Measurements from ENCODE around the gene PSG5. TPM values are rescaled to one million over a fixed set of nuclear protein-coding genes. Genes with fewer than 3 reads are reported as not detected.

Gene PSG5
- total RNA-seq, result 3.4 and 8.5 TPM in 2 replicates

GRCh38 chr19:43186311-43186935 lies at the start of gene PSG5:
Gene PSG5, minus strand, starts transcription at chr19:43186536. Its CDS starts 131 bp downstream, at chr19:43186405.

DNA sequence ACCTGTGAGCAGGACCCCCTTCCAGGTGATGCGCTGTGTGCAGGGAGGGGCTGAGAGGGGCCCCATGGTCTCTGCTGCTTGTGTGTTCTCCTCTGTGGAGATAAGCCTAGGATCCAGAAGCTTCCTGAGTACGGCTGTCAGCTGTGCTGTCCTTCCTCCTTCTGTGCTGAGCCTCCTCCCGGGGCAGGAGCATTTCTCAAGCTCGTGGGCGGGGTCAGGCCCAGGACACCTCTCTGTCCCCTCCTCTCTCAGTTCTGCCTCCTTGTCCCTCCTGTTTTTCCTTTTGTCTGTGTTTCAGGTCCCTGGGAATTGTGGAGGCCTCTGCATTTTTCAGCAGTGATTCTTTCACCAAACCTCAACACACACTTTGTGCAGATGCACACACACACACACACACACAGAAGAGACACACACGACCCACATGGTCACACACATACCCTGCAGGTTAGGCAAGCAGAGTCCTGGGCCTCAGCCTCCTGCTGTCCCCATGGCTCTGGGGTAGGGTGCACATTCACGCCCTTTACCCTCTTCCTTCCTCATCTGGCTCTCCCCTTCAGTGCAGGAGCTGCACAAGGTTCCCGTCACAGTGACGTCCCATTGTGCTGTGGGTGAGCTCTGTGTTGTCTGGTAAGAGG lies 19.3 kb upstream of the PSG5 start, which contains the start of gene PSG4:
Gene PSG4, minus strand, starts transcription at position 168 of the 635 bp plus-strand sequence. Its CDS starts 102 bp downstream, at position 66.

Other genes starting within 250 kb of the PSG5 start
- gene PSG7, start 249.3 kb downstream of the PSG5 start, total RNA-seq, result under 0.01 TPM in 1 of 2 replicates, not detected in the other
- gene PSG11, start 160.1 kb downstream of the PSG5 start, total RNA-seq, result not detected in 2 replicates
- gene PSG2, start 103.8 kb downstream of the PSG5 start, total RNA-seq, result not detected in 2 replicates
- not detected in 2 replicates for gene PSG4, start 19.1 kb upstream of the PSG5 start, total RNA-seq
- 0.09 TPM in 1 of 2 replicates, not detected in the other for gene PSG9, start 83.0 kb upstream of the PSG5 start, total RNA-seq
- gene CD177, start 167.2 kb upstream of the PSG5 start, total RNA-seq, result 0.09 TPM in 1 of 2 replicates, not detected in the other
- gene TEX101, start 228.4 kb upstream of the PSG5 start, total RNA-seq, result not detected in 2 replicates